Kidney (tissue), 14 donors: Measurements from ENCODE around the gene ARID3A. TPM values are rescaled to one million over a fixed set of nuclear protein-coding genes. Genes with fewer than 3 reads are reported as not detected.

ENCODE experiments used
- DNase-seq, 5 donors: peaks; one replicate each; pipeline ENCODE4 v3.0.0-alpha.2; 2013 to 2020
- FAIRE-seq: peaks from 2 replicates; lab custom pipeline; 2012; peaks lifted over from hg19 to GRCh38; lab: Jason Lieb, UNC
- H3K27ac ChIP-seq, 2 donors: one replicate each; pipeline ENCODE4 v1.7.0; 2013; ENCODE audit warnings: low read depth in 2 of 2, low read length in 2 of 2, inconsistent platforms in 1 of 2
- H3K27me3 ChIP-seq: one replicate; pipeline ENCODE4 v1.7.1; 2013; ENCODE audit warnings: low read length, inconsistent platforms; ENCODE audit not compliant: control insufficient read depth, insufficient read depth
- H3K36me3 ChIP-seq, 3 donors: one replicate each; pipeline versions ENCODE4 v1.7.0 to v1.7.1; 2013; ENCODE audit warnings: low read length in 3 of 3, control low read depth in 1 of 3, inconsistent platforms in 1 of 3; ENCODE audit not compliant: insufficient read depth in 3 of 3, control insufficient read depth in 2 of 3
- H3K4me1 ChIP-seq, 3 donors: one replicate each; pipeline versions ENCODE4 v1.7.0 to v1.7.1; 2013; ENCODE audit warnings: low read length in 3 of 3, inconsistent platforms in 1 of 3, low read depth in 1 of 3; ENCODE audit not compliant: control insufficient read depth in 2 of 3, insufficient read depth in 2 of 3
- H3K4me3 ChIP-seq, 3 donors: one replicate each; pipeline versions ENCODE4 v1.7.0 to v1.8.1; 2013; ENCODE audit warnings: low read length in 3 of 3, control low read depth in 1 of 3, inconsistent platforms in 1 of 3
- H3K9ac ChIP-seq, 3 donors: one replicate each; pipeline versions ENCODE4 v1.7.0 to v1.7.1; 2013; ENCODE audit warnings: low read length in 3 of 3, control low read depth in 1 of 3, inconsistent platforms in 1 of 3
- H3K9me3 ChIP-seq, 3 donors: one replicate each; pipeline versions ENCODE4 v1.7.0 to v1.7.1; 2013; ENCODE audit warnings: low read length in 3 of 3, control low read depth in 1 of 3, inconsistent platforms in 1 of 3; ENCODE audit not compliant: control insufficient read depth in 2 of 3, insufficient read depth in 1 of 3
- CTCF ChIP-seq: IDR thresholded peaks from 3 replicates; pipeline ENCODE4 v1.5.1; 2012; ENCODE audit warnings: mild to moderate bottlenecking, moderate library complexity, borderline replicate concordance; ENCODE audit not compliant: insufficient read depth; ENCODE audit errors: extremely low read depth
- intact Hi-C: fragments of 100-400 bp; cut with DNase I; formaldehyde crosslinking; loops from one replicate; pipeline ENCODE4 v1.11.1; 2022
- polyA plus RNA-seq: library from polyadenylated mRNA; stranded (reverse); fragments of 350-450 nt; fragmentation: Illumina TruSeq; extraction: RNeasy Lipid Tissue Mini Kit (QIAGEN cat#74804); gene quantifications from one replicate; pipeline ENCODE4 v1.2.3, GENCODE V29; 2014; ENCODE audit warnings: low read depth, low replicate concordance; ENCODE audit not compliant: insufficient read depth
- total RNA-seq: library from RNA; stranded (reverse); fragmentation: NEBNext Ultra II Directional; extraction: Animal tissue kit (Norgen Biotek cat#: 25700); gene quantifications from one replicate; pipeline ENCODE4 v1.2.1, GENCODE V29; 2021
- donor health status: control.
- donor health status: control.
- donor health status: control.
- donor health status: control.
- donor health status: control.
- donor health status: DM: yes; HTN: yes; CAD: no.
- donor health status: Normal renal cell carcinoma (clear cell type).

The ARID3A gene
- total and polyA plus RNA-seq, 2 donors from 2014 or later = 5.6 to 16.9 TPM

GRCh38 chr19:947707-948539 is 22.1 kb downstream of the ARID3A start:
- H3K36me3 ChIP-seq = no peaks in the 10 kb centered on the region
- FAIRE-seq (no peak), DNase-seq (peak in 2 of 5 donors; percentile 60 to 89)
- intact Hi-C loops = no loop called here
- no peaks in the 10 kb centered on the region for H3K9me3 ChIP-seq
- TF ChIP-seq CTCF = no peak
- H3K4me1 ChIP-seq = peaks cover 0 to 29% (median 9%) of the 10 kb centered on the region in 3 donors
- no peak overlapping the region for H3K9ac ChIP-seq
- no peaks in the 10 kb centered on the region for H3K27me3 ChIP-seq
- no peak overlapping the region for H3K4me3 ChIP-seq
- H3K27ac ChIP-seq = no peak overlapping the region

GRCh38 chr19:948842-949496 is 23.1 kb downstream of the ARID3A start:
- Histone ChIP-seq H3K9me3 (no peaks in the 10 kb centered on the region), H3K36me3 (no peaks in the 10 kb centered on the region), H3K27ac (no peak overlapping the region), H3K9ac (no peak overlapping the region), H3K4me1 (peaks cover 0 to 33% (median 9%) of the 10 kb centered on the region in 3 donors), H3K4me3 (no peak overlapping the region), H3K27me3 (no peaks in the 10 kb centered on the region)
- no peak for TF ChIP-seq CTCF
- peak in 1 of 5 donors; percentile 75 for DNase-seq
- no peak for FAIRE-seq
- intact Hi-C loops = no loop called here

GRCh38 chr19:950352-951066 is 24.7 kb downstream of the ARID3A start:
- FAIRE-seq = no peak
- no peaks in the 10 kb centered on the region for H3K36me3 ChIP-seq
- DNase-seq = no peak
- no peaks in the 10 kb centered on the region for H3K9me3 ChIP-seq
- no peaks in the 10 kb centered on the region for H3K27me3 ChIP-seq
- H3K4me1 ChIP-seq = peaks cover 0 to 30% (median 9%) of the 10 kb centered on the region in 3 donors
- no peak overlapping the region for H3K27ac ChIP-seq
- no peak overlapping the region for H3K4me3 ChIP-seq
- no peak overlapping the region for H3K9ac ChIP-seq
- TF ChIP-seq CTCF = no peak
- intact Hi-C loops = no loop called here
